Left lung (tissue), 10 donors: ENCODE measurements around the gene AKAP13. TPM values are rescaled to one million over a fixed set of nuclear protein-coding genes. Genes with fewer than 3 reads are reported as not detected.
"Not testable (repeated sequence)": the region's sequence is repeated elsewhere in the genome, so short reads cannot be mapped to it uniquely, and the experiment has no call there.

Experiments used
- ATAC-seq: fragments of 200-7000 bp; cut with Tn5 transposase; one replicate; pipeline ENCODE4 v1.9.1; 2020; ENCODE audit warnings: moderate library complexity
- DNase-seq, 4 donors: peaks; one replicate each; pipeline ENCODE4 v3.0.0-alpha.2; 2013 to 2020
- H3K27ac ChIP-seq, 2 donors: fragments of 200-600 bp; sonication (generic) in 1 of 2; one replicate each; pipeline versions ENCODE4 v1.5.0 to v1.8.0; 2020 to 2021
- H3K27me3 ChIP-seq, 2 donors: fragments of 200-600 bp; sonication (generic) in 1 of 2; one replicate each; pipeline versions ENCODE4 v1.5.0 to v1.8.0; 2020 to 2021
- H3K36me3 ChIP-seq, 2 donors: fragments of 200-600 bp; sonication (generic) in 1 of 2; one replicate each; pipeline versions ENCODE4 v1.5.0 to v1.8.0; 2020 to 2021
- H3K4me1 ChIP-seq, 2 donors: fragments of 200-600 bp; one replicate each; pipeline ENCODE4 v1.8.0; 2021
- H3K4me3 ChIP-seq, 2 donors: fragments of 200-600 bp; sonication (generic) in 1 of 2; one replicate each; pipeline versions ENCODE4 v1.5.0 to v1.8.0; 2020 to 2021; ENCODE audit warnings: mild to moderate bottlenecking in 1 of 2
- H3K9me3 ChIP-seq, 2 donors: fragments of 200-600 bp; sonication (generic) in 1 of 2; one replicate each; pipeline versions ENCODE4 v1.5.0 to v1.8.0; 2020 to 2021
- intact Hi-C, 2 donors: fragments of 100-400 bp; cut with DNase I; formaldehyde crosslinking; loops; one replicate each; pipeline versions ENCODE4 v1.11.2 to v1.14.2; 2022
- polyA plus RNA-seq, 6 donors: library from polyadenylated mRNA; unstranded; fragments of 120-200 nt; gene quantifications; one replicate each; pipeline ENCODE4 v1.2.1, GENCODE V29; 2013; ENCODE audit not compliant: insufficient read length in 6 of 6
- total RNA-seq, 2 donors: library from RNA; stranded (reverse); fragmentation: NEBNext Ultra II Directional; extraction: Animal tissue kit (Norgen Biotek cat#: 25700); gene quantifications; one replicate each; pipeline ENCODE4 v1.2.1, GENCODE V29; 2021
- TF ChIP-seq, protein P1 (sequence below), 2 donors: fragments of 200-600 bp; sonication (generic) in 1 of 2; IDR thresholded peaks; one replicate each; pipeline versions ENCODE4 v1.5.0 to v1.8.0; 2021; ENCODE audit warnings: antibody characterized with exemption in 2 of 2
- donor health status: DM: no; HTN: yes; CAD: no.
- donor health status: DM: no; HTN: no; CAD: no.

The AKAP13 gene
- total and polyA plus RNA-seq, 8 donors = 93.6 to 346 (median 102) TPM

DNA sequence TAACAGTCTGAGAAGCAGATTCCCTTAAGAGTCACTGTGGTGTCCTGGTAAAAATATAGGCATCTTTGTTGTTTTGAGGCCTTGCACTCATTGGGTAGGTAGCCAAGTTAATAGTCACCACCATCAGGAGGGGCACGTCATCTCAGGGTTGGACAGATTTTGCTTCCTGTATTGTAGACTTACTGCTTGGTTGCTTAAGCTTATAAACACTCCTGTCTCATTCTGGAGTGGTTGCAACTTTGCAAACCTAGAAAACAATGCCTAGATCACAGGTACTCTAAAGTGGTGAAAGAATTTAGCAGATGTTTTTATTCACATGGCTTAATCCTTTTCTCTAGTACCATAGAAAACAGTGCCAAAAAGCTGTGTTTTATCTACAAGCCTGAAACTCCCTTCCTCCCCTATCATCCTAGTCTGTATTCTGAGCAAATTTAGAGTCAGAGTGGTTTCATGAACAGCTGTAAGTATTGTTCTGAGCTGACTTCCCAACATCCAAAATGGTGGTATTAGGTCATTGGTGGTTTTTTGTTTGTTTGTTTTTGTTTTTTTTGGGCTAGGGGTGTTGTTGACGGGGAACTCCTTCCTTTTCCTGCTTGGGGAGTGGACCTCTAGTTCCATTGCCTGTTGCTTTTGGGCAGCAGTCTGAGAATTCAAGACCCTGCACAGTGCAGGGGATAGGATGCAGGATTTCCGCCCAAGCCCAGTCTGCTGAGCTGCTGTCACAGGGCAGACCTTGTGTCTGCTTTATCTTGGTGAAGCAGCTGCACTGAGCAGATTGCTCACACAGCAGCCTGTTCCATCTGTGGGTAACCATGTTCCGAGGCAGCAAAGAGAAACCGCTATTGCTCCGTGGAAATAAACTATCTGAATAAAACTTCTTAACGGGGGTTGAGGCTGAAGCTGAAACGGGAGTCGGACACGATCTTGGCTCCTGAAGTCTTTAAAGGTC, 202.0 kb downstream of the AKAP13 start:
- Histone ChIP-seq H3K9me3 (no peaks in the 10 kb centered on the region), H3K4me3 (peak overlapping the region; percentile 21 to 43), H3K27ac (peak overlapping the region; percentile 86 to 89), H3K36me3 (peaks cover 0 to 60% of the 10 kb centered on the region in 2 donors), H3K27me3 (no peaks in the 10 kb centered on the region), H3K4me1 (peaks cover 66 to 88% of the 10 kb centered on the region in 2 donors)
- TF ChIP-seq, protein P1, sequence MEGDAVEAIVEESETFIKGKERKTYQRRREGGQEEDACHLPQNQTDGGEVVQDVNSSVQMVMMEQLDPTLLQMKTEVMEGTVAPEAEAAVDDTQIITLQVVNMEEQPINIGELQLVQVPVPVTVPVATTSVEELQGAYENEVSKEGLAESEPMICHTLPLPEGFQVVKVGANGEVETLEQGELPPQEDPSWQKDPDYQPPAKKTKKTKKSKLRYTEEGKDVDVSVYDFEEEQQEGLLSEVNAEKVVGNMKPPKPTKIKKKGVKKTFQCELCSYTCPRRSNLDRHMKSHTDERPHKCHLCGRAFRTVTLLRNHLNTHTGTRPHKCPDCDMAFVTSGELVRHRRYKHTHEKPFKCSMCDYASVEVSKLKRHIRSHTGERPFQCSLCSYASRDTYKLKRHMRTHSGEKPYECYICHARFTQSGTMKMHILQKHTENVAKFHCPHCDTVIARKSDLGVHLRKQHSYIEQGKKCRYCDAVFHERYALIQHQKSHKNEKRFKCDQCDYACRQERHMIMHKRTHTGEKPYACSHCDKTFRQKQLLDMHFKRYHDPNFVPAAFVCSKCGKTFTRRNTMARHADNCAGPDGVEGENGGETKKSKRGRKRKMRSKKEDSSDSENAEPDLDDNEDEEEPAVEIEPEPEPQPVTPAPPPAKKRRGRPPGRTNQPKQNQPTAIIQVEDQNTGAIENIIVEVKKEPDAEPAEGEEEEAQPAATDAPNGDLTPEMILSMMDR (IDR thresholded peaks at IDR 0.05) = no peak
- DNase-seq = peak in 2 of 4 donors; percentile 52 to 73
- intact Hi-C loops = no loop called here
- peak; percentile 45 for ATAC-seq

DNA sequence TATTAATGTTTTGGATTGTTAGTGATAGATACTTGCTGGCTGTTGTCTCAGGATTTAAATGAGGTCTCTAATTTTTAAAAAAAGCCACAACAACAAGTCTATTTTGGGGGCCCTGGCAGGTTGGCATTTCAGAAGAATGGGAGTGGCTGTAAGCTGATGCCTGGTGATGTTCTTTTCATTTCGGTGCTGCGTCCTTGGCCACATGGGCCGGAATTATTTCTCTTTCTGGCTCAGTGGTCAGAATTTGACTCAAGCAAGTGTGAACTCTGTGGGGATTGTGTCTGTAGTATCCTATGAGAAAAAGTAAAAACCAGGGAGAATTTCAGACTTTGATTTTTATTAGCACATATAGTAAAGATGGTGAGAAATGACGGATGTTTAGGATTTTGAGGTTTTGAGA, 203.0 kb downstream of the AKAP13 start:
- TF ChIP-seq, protein P1 (IDR thresholded peaks at IDR 0.05) = no peak
- Histone ChIP-seq H3K36me3 (peaks cover 0 to 63% of the 10 kb centered on the region in 2 donors), H3K4me1 (peaks cover 73 to 94% of the 10 kb centered on the region in 2 donors), H3K4me3 (peak overlapping the region; percentile 21 to 43), H3K9me3 (no peaks in the 10 kb centered on the region), H3K27me3 (no peaks in the 10 kb centered on the region), H3K27ac (peak overlapping the region; percentile 86 to 89)
- DNase-seq (no peak), ATAC-seq (no peak)
- intact Hi-C loops = no loop called here

DNA sequence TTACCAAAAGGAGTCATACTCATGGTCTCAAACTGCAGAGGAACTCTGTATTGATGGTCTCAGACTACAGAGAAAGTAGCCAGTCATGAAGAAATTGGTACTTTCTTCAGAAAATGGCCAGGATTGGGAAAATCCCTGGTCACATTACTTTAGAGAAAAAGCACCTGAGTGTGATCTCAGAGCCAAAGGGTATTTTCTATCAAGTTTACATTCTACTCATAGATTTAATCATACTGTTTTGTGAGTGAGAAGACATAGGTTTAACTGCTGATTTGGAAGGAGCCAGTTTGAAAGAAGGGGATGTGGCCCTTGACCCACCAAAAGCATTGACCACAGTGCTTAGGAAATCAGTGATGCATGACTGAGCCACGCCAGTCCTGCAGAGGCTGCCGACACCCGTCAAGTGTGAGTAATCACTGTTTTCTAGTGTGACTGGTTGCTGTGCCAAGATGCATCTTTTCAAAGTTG, 203.6 kb downstream of the AKAP13 start:
- ATAC-seq (peak; percentile 22), DNase-seq (peak in 1 of 4 donors; percentile 76)
- Histone ChIP-seq H3K4me1 (peaks cover 77 to 94% of the 10 kb centered on the region in 2 donors), H3K4me3 (peak overlapping the region in 1 of 2 donors; percentile 43), H3K9me3 (no peaks in the 10 kb centered on the region), H3K27me3 (no peaks in the 10 kb centered on the region), H3K27ac (peak overlapping the region; percentile 86 to 89), H3K36me3 (peaks cover 0 to 60% of the 10 kb centered on the region in 2 donors)
- TF ChIP-seq, protein P1 (IDR thresholded peaks at IDR 0.05) = no peak
- intact Hi-C loops = no loop called here

DNA sequence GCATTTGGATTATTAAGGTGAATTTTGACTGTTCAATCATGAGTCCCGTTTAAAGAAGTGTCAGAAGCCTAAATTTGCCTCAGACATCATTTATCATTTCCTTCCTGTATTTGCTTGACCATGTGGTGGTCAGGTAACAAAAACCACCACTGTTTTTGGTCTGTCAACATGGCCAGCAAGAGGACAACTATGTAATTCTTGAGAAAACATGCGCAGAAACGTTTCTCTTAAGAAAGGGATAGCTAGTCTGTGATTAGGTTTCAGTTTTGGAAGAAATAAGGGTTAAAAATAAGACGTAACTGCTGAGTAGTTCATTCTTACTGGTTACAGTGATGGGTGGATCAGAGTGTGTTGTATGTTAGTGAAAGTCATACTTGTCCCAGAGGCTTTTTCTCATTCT, 204.5 kb downstream of the AKAP13 start:
- TF ChIP-seq, protein P1 (IDR thresholded peaks at IDR 0.05) = no peak
- H3K9me3 ChIP-seq = no peaks in the 10 kb centered on the region
- H3K4me3 ChIP-seq = peak overlapping the region in 1 of 2 donors; percentile 43
- H3K27me3 ChIP-seq = no peaks in the 10 kb centered on the region
- peaks cover 0 to 53% of the 10 kb centered on the region in 2 donors for H3K36me3 ChIP-seq
- intact Hi-C loops = no loop called here
- ATAC-seq (no peak), DNase-seq (no peak)
- peaks cover 77 to 94% of the 10 kb centered on the region in 2 donors for H3K4me1 ChIP-seq
- peak overlapping the region; percentile 86 to 89 for H3K27ac ChIP-seq

DNA sequence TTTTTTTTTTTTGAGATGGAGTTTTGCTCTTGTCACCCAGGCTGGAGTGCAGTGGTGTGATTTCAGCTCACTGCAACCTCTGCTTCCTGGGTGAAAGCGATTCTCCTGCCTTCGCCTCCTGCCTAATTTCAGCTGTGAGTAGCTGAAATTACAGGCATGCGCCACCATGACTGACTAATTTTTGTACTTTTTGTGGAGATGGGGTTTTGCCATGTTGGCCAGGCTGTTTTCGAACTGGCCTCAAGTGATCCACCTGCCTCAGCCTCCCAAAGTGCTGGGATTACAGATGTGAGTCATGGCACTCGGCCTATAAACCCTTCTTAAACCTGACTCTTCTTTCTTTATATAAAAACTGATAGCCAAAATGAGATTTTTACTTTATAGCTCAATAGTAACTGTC, 205.8 kb downstream of the AKAP13 start:
- peaks cover 0 to 46% of the 10 kb centered on the region in 2 donors for H3K36me3 ChIP-seq
- peaks cover 71 to 94% of the 10 kb centered on the region in 2 donors for H3K4me1 ChIP-seq
- ATAC-seq, H3K4me3 ChIP-seq, intact Hi-C loops, DNase-seq, H3K27me3 ChIP-seq, H3K27ac ChIP-seq, H3K9me3 ChIP-seq: not testable (repeated sequence)
